H1 (cell line): ENCODE measurements around the gene EXOC6. TPM values are rescaled to one million over a fixed set of nuclear protein-coding genes. Genes with fewer than 3 reads are reported as not detected.

Experiments used
- CTCF ChIA-PET: fragments of 300-600 bp; sonication (Branson Sonifier 250); formaldehyde crosslinking; loops from one replicate; lab custom pipeline; 2021; ENCODE audit not compliant: partially characterized antibody; lab: Charles Lee
- POLR2A ChIA-PET: fragments of 300-600 bp; sonication (Branson Sonifier 250); formaldehyde crosslinking; loops from one replicate; lab custom pipeline; 2021; ENCODE audit warnings: inconsistent platforms; ENCODE audit not compliant: partially characterized antibody; lab: Charles Lee
- DNase-seq, 2 experiments: peaks; one replicate each; pipeline versions ENCODE4 v3.0.0 to v3.0.0-alpha.2; 2010 to 2022; ENCODE audit warnings: low spot score in 2 of 2, low read depth in 1 of 2, mixed read lengths in 1 of 2
- FAIRE-seq: peaks from 2 replicates; lab custom pipeline; 2011; peaks lifted over from hg19 to GRCh38; lab: Jason Lieb, UNC
- H2AFZ ChIP-seq: 2 replicates; pipeline ENCODE4 v1.8.1; 2012; ENCODE audit warnings: low read length, inconsistent platforms
- H2AK5ac ChIP-seq: 2 replicates; pipeline ENCODE4 v1.6.1; 2013; ENCODE audit warnings: low read depth, low read length
- H2BK120ac ChIP-seq: replicated peaks from 2 replicates; pipeline ENCODE3; 2013; ENCODE audit warnings: low read depth, low read length, inconsistent platforms
- H2BK12ac ChIP-seq: 2 replicates; pipeline ENCODE4 v1.6.1; 2013; ENCODE audit warnings: low read depth, low read length
- H2BK15ac ChIP-seq: 2 replicates; pipeline ENCODE4 v1.6.1; 2013; ENCODE audit warnings: low read length
- H2BK20ac ChIP-seq: 2 replicates; pipeline ENCODE4 v1.6.1; 2013; ENCODE audit warnings: low read length
- H2BK5ac ChIP-seq: 2 replicates; pipeline ENCODE4 v1.6.1; 2013; ENCODE audit warnings: low read depth, low read length
- H3K14ac ChIP-seq: 2 replicates; pipeline ENCODE4 v1.6.1; 2013; ENCODE audit warnings: inconsistent platforms; ENCODE audit not compliant: insufficient read length
- H3K18ac ChIP-seq: 2 replicates; pipeline ENCODE4 v1.6.1; 2013; ENCODE audit warnings: low read length; ENCODE audit errors: extremely low read depth
- H3K23ac ChIP-seq: 2 replicates; pipeline ENCODE4 v1.6.1; 2013; ENCODE audit warnings: inconsistent platforms; ENCODE audit not compliant: insufficient read length
- H3K23me2 ChIP-seq: 2 replicates; pipeline ENCODE4 v1.6.1; 2013; ENCODE audit warnings: low read depth, low read length
- H3K27ac ChIP-seq: 2 replicates; pipeline ENCODE4 v1.6.1; 2011; ENCODE audit warnings: low read depth, low read length, inconsistent platforms
- H3K27me3 ChIP-seq, 4 experiments: replicated peaks in 1 of 4; 1 replicate in 1 of 4; 2 replicates in 3 of 4; pipeline versions ENCODE4 v1.6.1 to v1.8.1; 2011 to 2013; ENCODE audit warnings: low read length in 3 of 4, mild to moderate bottlenecking in 3 of 4, inconsistent platforms in 2 of 4, mixed read lengths in 2 of 4, moderate library complexity in 1 of 4; ENCODE audit not compliant: control insufficient read depth in 3 of 4, insufficient read depth in 3 of 4; ENCODE audit errors: extremely low read depth in 1 of 4
- H3K36me3 ChIP-seq, 4 experiments: 2 replicates each; pipeline versions ENCODE4 v1.6.1 to v1.8.1; 2011 to 2013; ENCODE audit warnings: mild to moderate bottlenecking in 4 of 4, low read length in 3 of 4, moderate library complexity in 2 of 4, control low read depth in 1 of 4, inconsistent platforms in 1 of 4; ENCODE audit not compliant: insufficient read depth in 4 of 4, control insufficient read depth in 2 of 4
- H3K4ac ChIP-seq: replicated peaks from 2 replicates; pipeline ENCODE3; 2013; ENCODE audit warnings: low read length, low read depth, mixed read lengths, inconsistent platforms; ENCODE audit not compliant: insufficient read length
- H3K4me1 ChIP-seq, 4 experiments: replicated peaks in 1 of 4; 1 replicate in 1 of 4; 2 replicates in 3 of 4; pipeline versions ENCODE4 v1.6.1 to v1.8.1; 2011 to 2013; ENCODE audit warnings: low read length in 3 of 4, inconsistent platforms in 2 of 4, mixed read lengths in 1 of 4; ENCODE audit not compliant: insufficient read depth in 4 of 4, control insufficient read depth in 3 of 4
- H3K4me2 ChIP-seq, 2 experiments: 2 replicates each; pipeline versions ENCODE4 v1.6.1 to v1.8.1; 2011 to 2013; ENCODE audit warnings: low read depth in 2 of 2, low read length in 2 of 2, control low read depth in 1 of 2, inconsistent platforms in 1 of 2, mild to moderate bottlenecking in 1 of 2; ENCODE audit not compliant: insufficient read depth in 1 of 2
- H3K4me3 ChIP-seq, 4 experiments: fragments of 200-600, 300-600 bp in 1 of 4; sonication (generic), shearing (Covaris generic), sonication (Bioruptor Twin) in 1 of 4; 2 replicates each; pipeline versions ENCODE4 v1.5.1 to v1.8.1; 2011 to 2016; ENCODE audit warnings: low read length in 4 of 4, low read depth in 3 of 4, control low read depth in 2 of 4, inconsistent platforms in 2 of 4, mild to moderate bottlenecking in 2 of 4, mixed read lengths in 1 of 4, moderate library complexity in 1 of 4; ENCODE audit not compliant: insufficient read depth in 2 of 4; ENCODE audit errors: extremely low read depth in 1 of 4
- H3K56ac ChIP-seq: replicated peaks from 2 replicates; pipeline ENCODE3; 2013; ENCODE audit warnings: low read depth, mild to moderate bottlenecking, mixed read lengths, low read length, inconsistent platforms; ENCODE audit not compliant: insufficient read length
- H3K79me1 ChIP-seq: 2 replicates; pipeline ENCODE4 v1.6.1; 2013; ENCODE audit warnings: low read depth, low read length, control low read depth
- H3K79me2 ChIP-seq, 2 experiments: 2 replicates each; pipeline versions ENCODE4 v1.6.1 to v1.8.1; 2012 to 2013; ENCODE audit warnings: low read length in 2 of 2, mild to moderate bottlenecking in 2 of 2, inconsistent platforms in 1 of 2; ENCODE audit not compliant: insufficient read depth in 2 of 2, control insufficient read depth in 1 of 2
- H3K9ac ChIP-seq, 4 experiments: replicated peaks in 1 of 4; 1 replicate in 1 of 4; 2 replicates in 3 of 4; pipeline versions ENCODE4 v1.6.1 to v1.8.1; 2011 to 2013; ENCODE audit warnings: low read depth in 3 of 4, low read length in 3 of 4, control low read depth in 2 of 4, mild to moderate bottlenecking in 2 of 4, moderate library complexity in 2 of 4, inconsistent platforms in 1 of 4; ENCODE audit errors: extremely low read depth in 1 of 4
- H3K9me3 ChIP-seq, 2 experiments: 2 replicates each; pipeline versions ENCODE4 v1.6.1 to v1.8.1; 2012 to 2013; ENCODE audit warnings: mild to moderate bottlenecking in 2 of 2, moderate library complexity in 2 of 2, control low read depth in 1 of 2, inconsistent platforms in 1 of 2, low read depth in 1 of 2, low read length in 1 of 2, mixed read lengths in 1 of 2; ENCODE audit not compliant: insufficient read depth in 2 of 2
- H4K20me1 ChIP-seq, 2 experiments: replicated peaks in 1 of 2; 2 replicates each; pipeline versions ENCODE3 to v1.8.1; 2011 to 2013; ENCODE audit warnings: inconsistent platforms in 2 of 2, low read length in 2 of 2, mild to moderate bottlenecking in 1 of 2; ENCODE audit not compliant: insufficient read depth in 2 of 2, control insufficient read depth in 1 of 2
- H4K5ac ChIP-seq: 2 replicates; pipeline ENCODE4 v1.6.1; 2013; ENCODE audit warnings: low read length, low read depth, mixed read lengths, inconsistent platforms; ENCODE audit not compliant: insufficient read length
- H4K8ac ChIP-seq: 2 replicates; pipeline ENCODE4 v1.8.0; 2013; ENCODE audit warnings: mild to moderate bottlenecking, moderate library complexity, low read length, inconsistent platforms; ENCODE audit not compliant: insufficient read depth; ENCODE audit errors: extremely low read depth
- H4K91ac ChIP-seq: replicated peaks from 2 replicates; pipeline ENCODE3; 2013; ENCODE audit warnings: low read length, mixed read lengths, inconsistent platforms; ENCODE audit not compliant: insufficient read length
- ATF2 ChIP-seq: IDR thresholded peaks from 2 replicates; pipeline ENCODE4 v1.6.1; 2012; ENCODE audit warnings: low read length, inconsistent platforms
- BACH1 ChIP-seq: IDR thresholded peaks from 2 replicates; pipeline ENCODE4 v1.6.1; 2012; ENCODE audit warnings: low read length, improper control_type of control experiment
- EZH2 ChIP-seq: fragments of 200-600 bp; sonication (generic); IDR thresholded peaks from 2 replicates; pipeline ENCODE4 v1.7.1; 2012; ENCODE audit warnings: low read depth, mild to moderate bottlenecking, moderate library complexity, low read length, inconsistent platforms; ENCODE audit not compliant: severe bottlenecking
- JUND ChIP-seq: IDR thresholded peaks from 2 replicates; pipeline ENCODE4 v1.6.1; 2011; ENCODE audit warnings: mild to moderate bottlenecking, improper control_type of control experiment, low read length
- KDM1A ChIP-seq: fragments of 200-600, 300-600 bp; sonication (generic); IDR thresholded peaks from 2 replicates; pipeline ENCODE4 v1.7.1; 2016; ENCODE audit warnings: mild to moderate bottlenecking, low read length, borderline replicate concordance
- MAFK ChIP-seq: IDR thresholded peaks from 2 replicates; pipeline ENCODE4 v1.6.1; 2012; ENCODE audit warnings: low read depth, mild to moderate bottlenecking, improper control_type of control experiment, low read length
- NANOG ChIP-seq: IDR thresholded peaks from 2 replicates; pipeline ENCODE4 v1.6.1; 2011; ENCODE audit warnings: low read length, low read depth, mild to moderate bottlenecking, inconsistent platforms; ENCODE audit not compliant: insufficient read depth, poor library complexity, severe bottlenecking
- POLR2AphosphoS5 ChIP-seq: IDR thresholded peaks from 2 replicates; pipeline ENCODE4 v1.6.1; 2011; ENCODE audit warnings: low read depth, low read length
- POU5F1 ChIP-seq: IDR thresholded peaks from 2 replicates; pipeline ENCODE4 v1.6.1; 2011; ENCODE audit warnings: low read depth, mild to moderate bottlenecking, low read length, moderate library complexity
- RAD21 ChIP-seq, 2 experiments: IDR thresholded peaks in 1 of 2; conservative IDR thresholded peaks in 1 of 2; 2 replicates each; pipeline ENCODE4 v1.6.1; 2011; ENCODE audit warnings: low read depth in 2 of 2, low read length in 2 of 2, improper control_type of control experiment in 1 of 2, inconsistent platforms in 1 of 2, mild to moderate bottlenecking in 1 of 2, moderate library complexity in 1 of 2
- RXRA ChIP-seq: IDR thresholded peaks from 2 replicates; pipeline ENCODE4 v1.6.1; 2011; ENCODE audit warnings: low read depth, mild to moderate bottlenecking, low read length, moderate library complexity; ENCODE audit not compliant: insufficient read depth
- TAF7 ChIP-seq: optimal IDR thresholded peaks from 2 replicates; pipeline ENCODE3; 2011; ENCODE audit warnings: low read depth, mild to moderate bottlenecking, inconsistent platforms, low read length, moderate library complexity, borderline replicate concordance
- ZNF274 ChIP-seq: IDR thresholded peaks from 2 replicates; pipeline ENCODE4 v1.7.0; 2012; ENCODE audit warnings: low read length, borderline replicate concordance; ENCODE audit errors: extremely low read depth
- WGBS, 2 experiments: shearing (Covaris generic) in 1 of 2; methylation state at CpG; one replicate each; pipeline versions ENCODE4 v1.1.6 to v1.1.7; 2013 to 2015; ENCODE audit warnings: low lambda C conversion rate in 2 of 2, mixed read lengths in 2 of 2, inconsistent platforms in 1 of 2, low coverage in 1 of 2, missing lambda C conversion rate in 1 of 2; ENCODE audit not compliant: insufficient replicate concordance in 2 of 2, insufficient coverage in 1 of 2, insufficient read length in 1 of 2; ENCODE audit errors: extremely low coverage in 1 of 2, missing lambda C conversion rate in 1 of 2; 5-methylcytosine and 5-hydroxymethylcytosine counted together
- polyA plus RNA-seq, 7 experiments: library from polyadenylated mRNA; depleted of rRNA in 3 of 7; stranded (reverse) in 5 of 7; unstranded in 2 of 7; fragments of >200 nt in 5 of 7; fragments of 200-250 nt in 2 of 7; gene quantifications; 1 replicate in 5 of 7; 2 replicates in 1 of 7; 4 replicates in 1 of 7; pipeline versions ENCODE4 v1.2.1 to v1.2.3, GENCODE V29; 2011 to 2013; ENCODE audit warnings: missing spikeins in 2 of 7, mixed read lengths in 2 of 7
- total RNA-seq: library from RNA; stranded (reverse); fragmentation: NEBNext Ultra II Directional; extraction: Animal tissue kit (Norgen Biotek cat#: 25700); gene quantifications from 2 replicates; pipeline ENCODE4 v1.2.1, GENCODE V29; 2021

The EXOC6 gene
- total and polyA plus RNA-seq, 2 of the 8 experiments (the other 6 are each of a cell fraction or from before 2014, with no cell fraction given), result 1.7 to 4.5 TPM

- no peak for DNase-seq
- Histone ChIP-seq H3K4ac (no peak overlapping the region), H2BK15ac (no peak overlapping the region)
- TF ChIP-seq JUND, result no peak
- TF ChIP-seq KDM1A, result no peak
- TF ChIP-seq BACH1, result no peak
- TF ChIP-seq TAF7, result no peak
- no peak for TF ChIP-seq EZH2
- TF ChIP-seq RXRA, result no peak
- no peak for TF ChIP-seq ZNF274
- TF ChIP-seq POLR2AphosphoS5, result no peak
- no peak for TF ChIP-seq POU5F1
- no peak for TF ChIP-seq MAFK
- TF ChIP-seq RAD21 (IDR thresholded peaks at IDR 0.05 in 1 of 2, conservative IDR thresholded peaks at IDR 0.05 in 1 of 2; ENCODE audit: low read depth in 2 of 2, low read length in 2 of 2), result no peak
- no peak for TF ChIP-seq ATF2
- no peak for TF ChIP-seq NANOG
These were observed 22.3 kb upstream of the EXOC6 start for GRCh38 chr10:92826061-92826460.

More at GRCh38 chr10:92826061-92826460, 22.3 kb upstream of the EXOC6 start:
- H2BK12ac ChIP-seq, result no peak overlapping the region
- no peak overlapping the region for H2AK5ac ChIP-seq
- POLR2A ChIA-PET, result no interaction called here
- no peaks in the 10 kb centered on the region for H3K27me3 ChIP-seq
- no peak overlapping the region for H3K9ac ChIP-seq
- CTCF ChIA-PET, result interaction anchor here (3.6 kb wide), 1 partner anchor 12 kb away, joined by 25 read pairs; no protein-coding TSS in a partner anchor
- H3K4me2 ChIP-seq, result no peak overlapping the region
- 88% methylated on average over 5 of the region's 5 CpGs; no CpG with 5 or more reads in 1 of the 2 experiments for WGBS, 2 experiments
- H3K79me2 ChIP-seq, result no peaks in the 10 kb centered on the region
- H4K91ac ChIP-seq, result no peak overlapping the region
- H3K18ac ChIP-seq, result no peak overlapping the region
- H2BK120ac ChIP-seq, result no peak overlapping the region
- H3K4me3 ChIP-seq, result no peak overlapping the region
- no peak overlapping the region for H3K56ac ChIP-seq
- no peak overlapping the region for H2AFZ ChIP-seq
- H3K79me1 ChIP-seq, result no peaks in the 10 kb centered on the region
- no peak overlapping the region for H4K5ac ChIP-seq
- no peak for FAIRE-seq
- no peak overlapping the region for H3K14ac ChIP-seq
- no peak overlapping the region for H3K23ac ChIP-seq
- H4K8ac ChIP-seq, result no peak overlapping the region
- H3K23me2 ChIP-seq, result no peaks in the 10 kb centered on the region
- H2BK20ac ChIP-seq, result no peak overlapping the region
- H3K9me3 ChIP-seq, result no peaks in the 10 kb centered on the region
- no peak overlapping the region for H2BK5ac ChIP-seq
- no peaks in the 10 kb centered on the region for H3K4me1 ChIP-seq
- no peaks in the 10 kb centered on the region for H3K36me3 ChIP-seq
- H3K27ac ChIP-seq, result no peak overlapping the region
- no peaks in the 10 kb centered on the region for H4K20me1 ChIP-seq
